Gastrocnemius medialis (tissue), 4 donors: Measurements from ENCODE around the gene RIC8A. TPM values are rescaled to one million over a fixed set of nuclear protein-coding genes. Genes with fewer than 3 reads are reported as not detected.
A peak's percentile ranks its signal among the peaks of the same experiment; 100 is the strongest.

Experiments
- ATAC-seq, 2 donors: fragments of 150-250 bp; one replicate each; pipeline ENCODE4 v1.9.1; 2016
- DNase-seq, 2 donors: peaks; one replicate each; pipeline ENCODE4 v3.0.0-alpha.2; 2019
- H3K27ac ChIP-seq, 4 donors: fragments of 200-600 bp; sonication (generic); 1 replicate in 1 of 4; 2 replicates in 3 of 4; pipeline ENCODE4 v1.5.1; 2016 to 2018; ENCODE audit warnings: mild to moderate bottlenecking in 2 of 4, moderate library complexity in 1 of 4
- H3K27me3 ChIP-seq, 3 donors: fragments of 200-600 bp; sonication (generic) in 2 of 3; 1 replicate in 1 of 3; 2 replicates in 2 of 3; pipeline versions ENCODE4 v1.5.1 to v1.6.0; 2016 to 2019; ENCODE audit warnings: mild to moderate bottlenecking in 1 of 3, moderate library complexity in 1 of 3
- H3K36me3 ChIP-seq, 2 donors: fragments of 200-600 bp; sonication (generic) in 1 of 2; one replicate each; pipeline ENCODE4 v1.5.1; 2017 to 2018
- H3K4me1 ChIP-seq, 2 donors: fragments of 200-600 bp; sonication (generic) in 1 of 2; one replicate each; pipeline ENCODE4 v1.5.1; 2016 to 2017; ENCODE audit warnings: mild to moderate bottlenecking in 2 of 2
- H3K4me3 ChIP-seq, 4 donors: fragments of 200-600 bp; sonication (generic) in 3 of 4; 1 replicate in 1 of 4; 2 replicates in 3 of 4; pipeline ENCODE4 v1.5.1; 2016 to 2019; ENCODE audit warnings: mild to moderate bottlenecking in 2 of 4
- H3K9me3 ChIP-seq, 3 donors: fragments of 200-600 bp; sonication (generic) in 2 of 3; 1 replicate in 1 of 3; 2 replicates in 2 of 3; pipeline ENCODE4 v1.5.1; 2016 to 2019
- CTCF ChIP-seq, 5 experiments: fragments of 450-650 bp in 3 of 5; fragments of 200-600 bp in 2 of 5; sonication (generic) in 2 of 5; IDR thresholded peaks in 4 of 5; conservative IDR thresholded peaks in 1 of 5; 1 replicate in 4 of 5; 2 replicates in 1 of 5; pipeline ENCODE4 v1.5.1; 2016 to 2019; ENCODE audit warnings: antibody characterized with exemption in 5 of 5, mild to moderate bottlenecking in 3 of 5, moderate library complexity in 3 of 5
- POLR2A ChIP-seq, 2 donors: fragments of 450-650 bp; IDR thresholded peaks; one replicate each; pipeline ENCODE4 v1.6.1; 2017; ENCODE audit warnings: antibody characterized with exemption in 2 of 2, mild to moderate bottlenecking in 2 of 2, moderate library complexity in 2 of 2
- in situ Hi-C, 4 donors: fragments of 200-750 bp; cut with MboI; loops; one replicate each; pipeline versions ENCODE4 v1.15.0 to v1.8.0; 2017; ENCODE audit warnings: low sequenced_read_pairs in 4 of 4
- intact Hi-C: fragments of 100-400 bp; cut with DNase I; formaldehyde crosslinking; loops from one replicate; pipeline ENCODE4 v1.15.1; 2023; ENCODE audit warnings: low total_unique reads
- total RNA-seq, 4 donors: library from RNA; depleted of rRNA; stranded (reverse); fragments of >200 nt; gene quantifications; one replicate each; pipeline versions ENCODE4 v1.1.0 to v1.2.3, GENCODE V29; 2016

RIC8A gene
- total RNA-seq, 4 donors from 2014 or later = 35.6 to 68.5 (median 47.8) TPM

DNA sequence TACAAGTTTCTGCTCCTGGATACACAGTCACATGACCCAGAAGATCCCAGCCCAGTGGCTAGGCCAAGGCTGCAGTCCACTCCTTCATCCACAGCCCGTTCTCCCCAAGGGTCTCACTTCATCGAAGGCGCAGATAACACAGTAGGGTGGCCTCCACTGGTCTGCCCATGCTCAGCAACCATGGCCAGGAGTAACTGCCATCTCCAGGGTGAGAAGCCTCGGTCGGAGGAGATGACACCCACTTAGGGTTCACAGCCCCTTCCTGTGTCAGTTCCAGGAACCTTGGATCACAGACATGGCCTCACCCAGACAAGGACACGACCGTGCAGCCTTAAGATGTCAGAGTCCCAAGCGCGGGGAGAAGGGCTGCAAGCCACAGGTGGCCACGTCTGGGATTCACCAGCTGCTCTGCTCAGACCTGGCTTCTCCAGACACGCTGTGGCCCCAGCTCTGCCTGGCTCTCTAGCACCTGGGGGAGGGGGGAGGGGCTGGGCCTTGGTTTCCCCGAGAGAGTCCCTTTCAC, 2.9 kb upstream of the RIC8A start:
- Histone ChIP-seq H3K27me3 (no peaks in the 10 kb centered on the region), H3K9me3 (no peaks in the 10 kb centered on the region), H3K27ac (no peak overlapping the region), H3K4me3 (no peak overlapping the region), H3K36me3 (peaks cover 0 to 32% of the 10 kb centered on the region in 2 donors), H3K4me1 (peaks cover 19 to 27% of the 10 kb centered on the region in 2 donors)
- DNase-seq (no peak), ATAC-seq (no peak)
- intact Hi-C loops = loop anchor here (5.0 to 10.0 kb wide), 3 partner anchors 148 to 303 kb away; partner anchors contain the start of genes ANO9 and RNH1
- in situ Hi-C loops = no loop called here
- TF ChIP-seq CTCF (IDR thresholded peaks at IDR 0.05 in 4 of 5, conservative IDR thresholded peaks at IDR 0.05 in 1 of 5) (no peak), POLR2A (IDR thresholded peaks at IDR 0.05) (no peak)

GRCh38 chr11:205221-206001, 2.1 kb upstream of the RIC8A start:
- Histone ChIP-seq H3K27ac (peak overlapping the region in 1 of 4 donors; percentile 100), H3K4me1 (peaks cover 26 to 34% of the 10 kb centered on the region in 2 donors), H3K36me3 (peaks cover 0 to 39% of the 10 kb centered on the region in 2 donors), H3K27me3 (no peaks in the 10 kb centered on the region), H3K9me3 (no peaks in the 10 kb centered on the region), H3K4me3 (peak overlapping the region in 2 of 4 donors; percentile 78 to 89)
- intact Hi-C loops = loop anchor here (5.0 to 10.0 kb wide), 3 partner anchors 147 to 302 kb away; partner anchors contain the start of genes ANO9 and RNH1
- ATAC-seq (no peak), DNase-seq (no peak)
- in situ Hi-C loops = no loop called here
- TF ChIP-seq CTCF (IDR thresholded peaks at IDR 0.05 in 4 of 5, conservative IDR thresholded peaks at IDR 0.05 in 1 of 5) = no peak
- TF ChIP-seq POLR2A (IDR thresholded peaks at IDR 0.05) = no peak

DNA sequence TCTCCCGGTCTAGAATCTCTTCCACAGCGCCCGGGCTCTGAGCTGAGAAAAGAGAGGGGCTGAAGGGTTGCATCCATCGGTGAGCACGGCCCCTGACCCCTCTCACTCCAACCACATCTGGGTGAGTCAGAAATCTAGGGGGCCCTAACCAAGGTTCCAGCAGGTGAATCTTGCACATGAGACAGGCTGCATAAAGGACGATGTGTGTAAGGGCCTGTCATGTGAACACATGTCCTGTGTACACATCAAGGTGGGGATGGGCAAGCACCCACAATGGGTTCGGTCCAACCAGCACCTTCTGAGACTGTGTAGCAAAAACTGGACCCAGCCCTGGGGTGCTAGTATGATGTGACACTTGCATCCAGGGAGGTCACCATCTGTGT, 1.5 kb upstream of the RIC8A start:
- DNase-seq (no peak), ATAC-seq (no peak)
- TF ChIP-seq POLR2A (IDR thresholded peaks at IDR 0.05) (no peak), CTCF (IDR thresholded peaks at IDR 0.05 in 4 of 5, conservative IDR thresholded peaks at IDR 0.05 in 1 of 5) (no peak)
- intact Hi-C loops (loop anchor here (5.0 to 10.0 kb wide), 3 partner anchors 146 to 301 kb away; partner anchors contain the start of genes ANO9 and RNH1), in situ Hi-C loops (no loop called here)
- Histone ChIP-seq H3K27ac (peak overlapping the region; percentile 95 to 100 (median 98)), H3K4me1 (peaks cover 26 to 40% of the 10 kb centered on the region in 2 donors), H3K36me3 (peaks cover 0 to 41% of the 10 kb centered on the region in 2 donors), H3K9me3 (no peaks in the 10 kb centered on the region), H3K4me3 (peak overlapping the region; percentile 72 to 99 (median 84)), H3K27me3 (no peaks in the 10 kb centered on the region)

DNA sequence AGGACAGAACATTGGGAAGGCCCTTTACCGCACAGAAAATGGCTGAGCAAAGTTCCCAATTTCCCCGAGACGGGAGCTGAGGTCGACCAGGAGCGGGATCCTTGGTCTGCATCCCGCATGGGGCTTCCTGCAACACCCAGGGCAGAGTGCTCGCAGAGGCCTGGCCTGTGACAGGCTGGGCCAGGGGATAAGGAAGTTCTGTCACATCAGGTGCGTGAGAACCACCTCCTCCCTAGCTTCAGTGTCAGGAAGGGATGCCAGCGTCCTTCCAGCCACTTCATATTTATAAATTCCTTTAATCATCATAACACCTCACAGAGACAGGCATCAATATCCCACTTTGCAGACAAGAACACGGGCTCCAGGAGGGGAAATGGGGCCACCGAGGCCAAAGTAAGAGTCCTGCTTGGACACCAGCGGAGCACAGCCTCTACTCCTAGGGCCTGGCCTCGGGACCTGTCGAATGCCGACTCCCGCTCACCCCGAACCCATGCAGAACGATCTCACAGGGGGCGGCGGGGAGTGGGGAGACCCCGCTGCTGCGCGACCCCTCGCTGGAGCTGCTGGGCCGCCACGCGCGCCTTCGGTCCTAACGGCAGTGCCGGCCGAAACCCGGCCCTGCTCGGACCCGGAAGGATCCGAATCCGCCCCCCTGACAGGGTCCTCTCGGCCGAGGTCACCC, 841 bp upstream of the RIC8A start:
- Histone ChIP-seq H3K9me3 (no peaks in the 10 kb centered on the region), H3K36me3 (peaks cover 0 to 46% of the 10 kb centered on the region in 2 donors), H3K27ac (peak overlapping the region; percentile 95 to 100 (median 98)), H3K4me3 (peak overlapping the region; percentile 72 to 99 (median 84)), H3K27me3 (no peaks in the 10 kb centered on the region), H3K4me1 (peaks cover 26 to 41% of the 10 kb centered on the region in 2 donors)
- no peak for DNase-seq
- no peak for ATAC-seq
- TF ChIP-seq POLR2A (IDR thresholded peaks at IDR 0.05) (no peak), CTCF (IDR thresholded peaks at IDR 0.05 in 4 of 5, conservative IDR thresholded peaks at IDR 0.05 in 1 of 5) (no peak)
- intact Hi-C loops (loop anchor here (5.0 to 10.0 kb wide), 3 partner anchors 146 to 301 kb away; partner anchors contain the start of genes ANO9 and RNH1), in situ Hi-C loops (no loop called here)
